HepG2 (cell line): ENCODE data around the gene PROC. TPM values are rescaled to one million over a fixed set of nuclear protein-coding genes. Genes with fewer than 3 reads are reported as not detected.
A peak's percentile ranks its signal among the peaks of the same experiment; 100 is the strongest.

Source experiments
- ATF3 ChIP-seq: sonication (generic); formaldehyde crosslinking; IDR thresholded peaks from 2 replicates; pipeline ENCODE4 v1.4.0; 2020; ENCODE audit warnings: missing genetic modification reagents
- ATF7 ChIP-seq, 2 experiments: fragments of 450-650 bp in 1 of 2; sonication (generic) in 1 of 2; formaldehyde crosslinking in 1 of 2; IDR thresholded peaks; 2 replicates each; pipeline versions ENCODE4 v1.4.0 to v1.6.1; 2016 to 2020; ENCODE audit warnings: antibody characterized with exemption in 1 of 2, mild to moderate bottlenecking in 1 of 2, missing genetic modification reagents in 1 of 2
- BRD4 ChIP-seq: sonication (generic); formaldehyde crosslinking; IDR thresholded peaks from 2 replicates; pipeline ENCODE4 v1.4.0; 2020; ENCODE audit warnings: missing genetic modification reagents
- FIP1L1 ChIP-seq: fragments of 200-400 bp; formaldehyde crosslinking; IDR thresholded peaks from 2 replicates; pipeline ENCODE4 v1.6.1; 2018; ENCODE audit warnings: low read depth, mild to moderate bottlenecking, low read length, moderate library complexity, borderline replicate concordance; ENCODE audit not compliant: insufficient read depth
- GABPA ChIP-seq, 2 experiments: IDR thresholded peaks; 2 replicates each; pipeline ENCODE4 v1.6.1; 2011 to 2016; ENCODE audit warnings: low read depth in 2 of 2, low read length in 1 of 2, missing biosample characterization in 1 of 2, missing genetic modification characterization in 1 of 2
- GLMP ChIP-seq: sonication (generic); formaldehyde crosslinking; IDR thresholded peaks from 2 replicates; pipeline ENCODE4 v1.9.0; 2021; ENCODE audit warnings: missing genetic modification reagents, mild to moderate bottlenecking, borderline replicate concordance
- MBNL3 ChIP-seq: fragments of 250-450 bp; sonication (Bioruptor Pico); conservative IDR thresholded peaks from 2 replicates; pipeline ENCODE4 v1.8.0; 2022; ENCODE audit warnings: mild to moderate bottlenecking, inconsistent platforms
- MEIS1 ChIP-seq: sonication (generic); formaldehyde crosslinking; IDR thresholded peaks from 2 replicates; pipeline ENCODE4 v1.9.0; 2021; ENCODE audit warnings: mild to moderate bottlenecking, missing genetic modification reagents, moderate library complexity, borderline replicate concordance
- MXD1 ChIP-seq: sonication (generic); formaldehyde crosslinking; IDR thresholded peaks from 2 replicates; pipeline ENCODE4 v1.4.0; 2020; ENCODE audit warnings: mild to moderate bottlenecking, missing genetic modification reagents
- NFE2L1 ChIP-seq: sonication (generic); formaldehyde crosslinking; IDR thresholded peaks from 2 replicates; pipeline ENCODE4 v1.4.0; 2020; ENCODE audit warnings: missing genetic modification reagents, mild to moderate bottlenecking, borderline replicate concordance
- PATZ1 ChIP-seq: sonication (generic); formaldehyde crosslinking; IDR thresholded peaks from 2 replicates; pipeline ENCODE4 v1.4.0; 2020; ENCODE audit warnings: missing genetic modification reagents
- PRMT3 ChIP-seq: sonication (generic); formaldehyde crosslinking; IDR thresholded peaks from 2 replicates; pipeline ENCODE4 v1.8.1; 2022; ENCODE audit warnings: low read depth, mild to moderate bottlenecking, moderate library complexity, missing genetic modification reagents, borderline replicate concordance
- RORA ChIP-seq: sonication (generic); formaldehyde crosslinking; IDR thresholded peaks from 2 replicates; pipeline ENCODE4 v1.5.0; 2020; ENCODE audit warnings: mild to moderate bottlenecking, missing genetic modification reagents, moderate library complexity
- RXRA ChIP-seq: sonication (generic); formaldehyde crosslinking; IDR thresholded peaks from 2 replicates; pipeline ENCODE4 v1.5.1; 2020; ENCODE audit warnings: missing genetic modification reagents
- SAP130 ChIP-seq: IDR thresholded peaks from 2 replicates; pipeline ENCODE4 v1.6.1; 2016; ENCODE audit warnings: low read depth
- SNAPC5 ChIP-seq: sonication (generic); formaldehyde crosslinking; IDR thresholded peaks from 2 replicates; pipeline ENCODE4 v1.8.1; 2023; ENCODE audit warnings: mild to moderate bottlenecking, missing genetic modification reagents, borderline replicate concordance
- TFE3 ChIP-seq: IDR thresholded peaks from 2 replicates; pipeline ENCODE4 v1.6.1; 2016
- ZMYM2 ChIP-seq: sonication (generic); formaldehyde crosslinking; IDR thresholded peaks from 2 replicates; pipeline ENCODE4 v1.8.0; 2022; ENCODE audit warnings: mild to moderate bottlenecking, missing genetic modification reagents
- ZNF251 ChIP-seq: sonication (generic); formaldehyde crosslinking; IDR thresholded peaks from 2 replicates; pipeline ENCODE4 v1.9.0; 2021; ENCODE audit warnings: mild to moderate bottlenecking, missing genetic modification reagents
- ZNF264 ChIP-seq: sonication (generic); formaldehyde crosslinking; IDR thresholded peaks from 2 replicates; pipeline ENCODE4 v1.4.0; 2020; ENCODE audit warnings: missing genetic modification reagents
- ZNF678 ChIP-seq: sonication (generic); formaldehyde crosslinking; IDR thresholded peaks from 2 replicates; pipeline ENCODE4 v1.4.0; 2020; ENCODE audit warnings: mild to moderate bottlenecking, missing genetic modification reagents
- ZNF850 ChIP-seq: sonication (generic); formaldehyde crosslinking; conservative IDR thresholded peaks from 2 replicates; pipeline ENCODE4 v1.9.0; 2021; ENCODE audit warnings: mild to moderate bottlenecking, missing genetic modification reagents
- polyA plus RNA-seq, 8 experiments: library from polyadenylated mRNA; depleted of rRNA in 3 of 8; stranded (reverse) in 7 of 8; unstranded in 1 of 8; fragments of >200 nt; fragmentation: Illumina TruSeq in 4 of 8; extraction: Trizol in 4 of 8; gene quantifications; 2 replicates each; pipeline versions ENCODE4 v1.2.1 to v1.2.3, GENCODE V29; 2011 to 2016; ENCODE audit warnings: low read depth in 4 of 8, missing spikeins in 1 of 8, mixed read lengths in 1 of 8; ENCODE audit not compliant: insufficient read depth in 1 of 8
- total RNA-seq, 5 experiments: library from RNA; depleted of rRNA; stranded (reverse); fragments of >200 nt; fragmentation: Illumina TruSeq; extraction: Trizol; gene quantifications; 2 replicates each; pipeline ENCODE4 v1.2.3, GENCODE V29; 2016; ENCODE audit warnings: low read depth in 1 of 5

The PROC gene
- total and polyA plus RNA-seq, 2 of the 13 experiments (the other 11 are each of a cell fraction or from before 2014, with no cell fraction given), result 134 to 185 TPM

- peak; percentile 95 for TF ChIP-seq PATZ1 (CRISPR knock-in tag)
- TF ChIP-seq SAP130 (CRISPR knock-in tag), result peak; percentile 91
- TF ChIP-seq ZNF678 (CRISPR knock-in tag), result peak; percentile 87
- peak; percentile 15; the same call in 1 of the 2 replicates for TF ChIP-seq PRMT3 (CRISPR knock-in tag)
- no peak for TF ChIP-seq ZNF850 (CRISPR knock-in tag)
- peak; percentile 83 for TF ChIP-seq ZNF264 (CRISPR knock-in tag)
- TF ChIP-seq RORA, result no peak
- TF ChIP-seq RXRA (CRISPR knock-in tag), result peak; percentile 97
- no peak for TF ChIP-seq FIP1L1
- peak; percentile 98 for TF ChIP-seq MEIS1
- TF ChIP-seq BRD4 (CRISPR knock-in tag), result peak; percentile 85
- TF ChIP-seq ATF7 (IDR thresholded peaks at IDR 0.05), result no peak
- TF ChIP-seq ATF7 (CRISPR knock-in tag; IDR thresholded peaks at IDR 0.05), result no peak; the same call in 1 of the 2 replicates
- TF ChIP-seq TFE3 (CRISPR knock-in tag), result peak; percentile 94
- TF ChIP-seq MBNL3, result no peak
- TF ChIP-seq SNAPC5 (CRISPR knock-in tag), result peak; percentile 71; the same call in 1 of the 2 replicates
- TF ChIP-seq NFE2L1, result no peak
- TF ChIP-seq GABPA (IDR thresholded peaks at IDR 0.05; ENCODE audit: low read depth, low read length), result no peak
- peak; percentile 56; the same call in 1 of the 2 replicates for TF ChIP-seq GABPA (CRISPR knock-in tag; IDR thresholded peaks at IDR 0.05; ENCODE audit: low read depth)
- TF ChIP-seq MXD1 (CRISPR knock-in tag), result peak; percentile 31; the same call in 1 of the 2 replicates
- TF ChIP-seq ATF3 (CRISPR knock-in tag), result no peak
- TF ChIP-seq ZNF251 (CRISPR knock-in tag), result no peak
- TF ChIP-seq ZMYM2 (CRISPR knock-in tag), result peak; percentile 89
- no peak for TF ChIP-seq GLMP (CRISPR knock-in tag)
Observed at GRCh38 chr2:127437781-127438726, 19.8 kb downstream of the PROC start (continued).
